Stimulated activated CD4-positive, alpha-beta T cell treated with anti-CD3 and anti-CD28 coated beads, Interleukin-4, amount 100 ng/mL, for 48 hours (primary cell): ENCODE results near the gene SDC1.

ENCODE experiments used
- DNase-seq, 2 donors: peaks; one replicate each; pipeline ENCODE4 v3.0.0-alpha.2; 2020; ENCODE audit warnings: low read depth in 2 of 2

The SDC1 gene

GRCh38 chr2:20227894-20228505 lies 3.1 kb upstream of the SDC1 start:
- DNase-seq: no peak

GRCh38 chr2:20226152-20226545 lies 1.2 kb upstream of the SDC1 start:
- DNase-seq: no peak

- DNase-seq: peak; percentile 21 to 31
Measured at GRCh38 chr2:20225294-20226151, 593 bp upstream of the SDC1 start.

- DNase-seq: no peak
Measured at GRCh38 chr2:20224164-20224715, 690 bp downstream of the SDC1 start.

- no peak for DNase-seq
Measured at GRCh38 chr2:20223407-20224163, 1.3 kb downstream of the SDC1 start.

GRCh38 chr2:20222769-20223406 lies 2.0 kb downstream of the SDC1 start:
- no peak for DNase-seq

GRCh38 chr2:20222014-20222768 lies 2.7 kb downstream of the SDC1 start:
- DNase-seq: no peak

GRCh38 chr2:20221555-20221973 lies 3.4 kb downstream of the SDC1 start:
- no peak for DNase-seq

GRCh38 chr2:20220806-20221554 lies 4.0 kb downstream of the SDC1 start:
- DNase-seq: no peak

GRCh38 chr2:20219763-20220380 lies 5.1 kb downstream of the SDC1 start:
- no peak for DNase-seq

- no peak for DNase-seq
Measured at GRCh38 chr2:20218331-20219320, 6.3 kb downstream of the SDC1 start.

- DNase-seq: no peak
Measured at GRCh38 chr2:20217041-20217970, 7.6 kb downstream of the SDC1 start.

GRCh38 chr2:20216130-20217025 lies 8.6 kb downstream of the SDC1 start:
- DNase-seq: no peak

GRCh38 chr2:20215183-20216040 lies 9.5 kb downstream of the SDC1 start:
- no peak for DNase-seq

GRCh38 chr2:20214566-20215182 lies 10.3 kb downstream of the SDC1 start:
- no peak for DNase-seq
